K562 (cell line): ENCODE measurements around the gene UNC119. TPM values are rescaled to one million over a fixed set of nuclear protein-coding genes. Genes with fewer than 3 reads are reported as not detected.
A peak's percentile ranks its signal among the peaks of the same experiment; 100 is the strongest.

Experiments used
- NFIC ChIP-seq: fragments of 450-650 bp; IDR thresholded peaks from 2 replicates; pipeline ENCODE4 v1.6.1; 2017; ENCODE audit warnings: mild to moderate bottlenecking, inconsistent platforms
- ZNF311 ChIP-seq: fragments of 250-450 bp; sonication (Bioruptor Pico); IDR thresholded peaks from 2 replicates; pipeline ENCODE4 v1.4.0; 2020; ENCODE audit warnings: mild to moderate bottlenecking, moderate library complexity
- polyA plus RNA-seq, 8 experiments: library from polyadenylated mRNA; depleted of rRNA in 4 of 8; stranded (reverse) in 5 of 8; unstranded in 3 of 8; fragments of >200 nt; fragmentation: Nextera tagmentation in 2 of 8; fragmentation: Illumina TruSeq in 1 of 8; extraction: Ambion mirVana in 2 of 8; extraction: Trizol in 1 of 8; gene quantifications; 2 replicates each; pipeline versions ENCODE4 v1.2.1 to v1.2.3, GENCODE V29; 2011 to 2014; ENCODE audit warnings: inconsistent platforms in 1 of 8, missing spikeins in 1 of 8
- total RNA-seq, 7 experiments: library from RNA; depleted of rRNA in 6 of 7; stranded (reverse); fragments of >200 nt in 6 of 7; fragmentation: Illumina TruSeq in 2 of 7; extraction: Trizol in 2 of 7; gene quantifications; 2 replicates each; pipeline versions ENCODE4 v1.2.1 to v1.2.3, GENCODE V29; 2011 to 2021; ENCODE audit warnings: low replicate concordance in 1 of 7
- TF ChIP-seq, protein P1 (sequence below), 2 experiments: fragments of 450-650 bp in 1 of 2; sonication (generic) in 1 of 2; formaldehyde crosslinking in 1 of 2; IDR thresholded peaks; 2 replicates each; pipeline versions ENCODE4 v1.7.1 to v1.9.0; 2016 to 2022; ENCODE audit warnings: inconsistent platforms in 1 of 2, mild to moderate bottlenecking in 1 of 2, missing genetic modification reagents in 1 of 2

The UNC119 gene
- total and polyA plus RNA-seq, 9 of the 15 experiments (the other 6 are each of a cell fraction or from before 2014, with no cell fraction given) = 0.37 to 47.7 (median 16.3) TPM

DNA sequence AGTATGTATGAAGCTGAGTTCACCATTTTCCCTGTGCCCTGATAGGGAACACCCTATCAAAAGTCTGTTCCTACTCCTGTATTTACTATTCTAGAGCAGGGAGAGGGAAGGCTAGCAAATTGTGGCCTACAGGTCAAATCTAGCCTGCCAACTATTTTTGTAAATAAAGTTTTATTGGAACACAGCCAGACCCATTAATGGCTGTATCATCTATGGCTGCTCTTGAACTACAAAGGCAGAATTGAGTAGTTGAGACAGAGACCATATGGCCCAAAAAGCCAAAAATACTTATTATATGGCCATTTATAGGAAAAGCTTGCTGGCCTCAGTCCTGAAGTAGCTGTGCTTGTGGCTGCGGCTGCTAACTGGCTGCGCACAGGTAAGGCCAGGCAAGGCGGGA lies 28.5 kb upstream of the UNC119 start (continued):
- TF ChIP-seq, protein P1, sequence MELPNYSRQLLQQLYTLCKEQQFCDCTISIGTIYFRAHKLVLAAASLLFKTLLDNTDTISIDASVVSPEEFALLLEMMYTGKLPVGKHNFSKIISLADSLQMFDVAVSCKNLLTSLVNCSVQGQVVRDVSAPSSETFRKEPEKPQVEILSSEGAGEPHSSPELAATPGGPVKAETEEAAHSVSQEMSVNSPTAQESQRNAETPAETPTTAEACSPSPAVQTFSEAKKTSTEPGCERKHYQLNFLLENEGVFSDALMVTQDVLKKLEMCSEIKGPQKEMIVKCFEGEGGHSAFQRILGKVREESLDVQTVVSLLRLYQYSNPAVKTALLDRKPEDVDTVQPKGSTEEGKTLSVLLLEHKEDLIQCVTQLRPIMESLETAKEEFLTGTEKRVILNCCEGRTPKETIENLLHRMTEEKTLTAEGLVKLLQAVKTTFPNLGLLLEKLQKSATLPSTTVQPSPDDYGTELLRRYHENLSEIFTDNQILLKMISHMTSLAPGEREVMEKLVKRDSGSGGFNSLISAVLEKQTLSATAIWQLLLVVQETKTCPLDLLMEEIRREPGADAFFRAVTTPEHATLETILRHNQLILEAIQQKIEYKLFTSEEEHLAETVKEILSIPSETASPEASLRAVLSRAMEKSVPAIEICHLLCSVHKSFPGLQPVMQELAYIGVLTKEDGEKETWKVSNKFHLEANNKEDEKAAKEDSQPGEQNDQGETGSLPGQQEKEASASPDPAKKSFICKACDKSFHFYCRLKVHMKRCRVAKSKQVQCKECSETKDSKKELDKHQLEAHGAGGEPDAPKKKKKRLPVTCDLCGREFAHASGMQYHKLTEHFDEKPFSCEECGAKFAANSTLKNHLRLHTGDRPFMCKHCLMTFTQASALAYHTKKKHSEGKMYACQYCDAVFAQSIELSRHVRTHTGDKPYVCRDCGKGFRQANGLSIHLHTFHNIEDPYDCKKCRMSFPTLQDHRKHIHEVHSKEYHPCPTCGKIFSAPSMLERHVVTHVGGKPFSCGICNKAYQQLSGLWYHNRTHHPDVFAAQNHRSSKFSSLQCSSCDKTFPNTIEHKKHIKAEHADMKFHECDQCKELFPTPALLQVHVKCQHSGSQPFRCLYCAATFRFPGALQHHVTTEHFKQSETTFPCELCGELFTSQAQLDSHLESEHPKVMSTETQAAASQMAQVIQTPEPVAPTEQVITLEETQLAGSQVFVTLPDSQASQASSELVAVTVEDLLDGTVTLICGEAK (IDR thresholded peaks at IDR 0.05) = peak; percentile 94
- TF ChIP-seq, protein P1 (CRISPR knock-in tag; IDR thresholded peaks at IDR 0.05) = peak; percentile 71
- TF ChIP-seq NFIC (peak; percentile 42; the same call in 1 of the 2 replicates), ZNF311 (CRISPR knock-in tag) (no peak)
- TF ChIP-seq, all 486 proteins: peak for 2
